GM10266 (cell line): Measurements from ENCODE around the gene FARP1.

Source experiments
- DNase-seq: peaks from one replicate; pipeline ENCODE4 v3.0.0; 2012; ENCODE audit errors: extremely low spot score
- CTCF ChIP-seq: IDR thresholded peaks from 2 replicates; pipeline ENCODE4 v1.5.1; 2012; ENCODE audit warnings: mild to moderate bottlenecking, low read depth; ENCODE audit not compliant: control insufficient read depth, insufficient read depth; ENCODE audit errors: missing control alignments

The FARP1 gene

GRCh38 chr13:98103531-98103930 is 39.4 kb upstream of the FARP1 start:
- no peak for DNase-seq
- no peak for TF ChIP-seq CTCF

- TF ChIP-seq CTCF = no peak
- no peak for DNase-seq
Observed at GRCh38 chr13:98103942-98104880, 38.7 kb upstream of the FARP1 start.

GRCh38 chr13:98105929-98106336 is 37.0 kb upstream of the FARP1 start:
- no peak for TF ChIP-seq CTCF
- no peak for DNase-seq

- no peak for TF ChIP-seq CTCF
- no peak for DNase-seq
Observed at GRCh38 chr13:98108341-98108740, 34.6 kb upstream of the FARP1 start.

GRCh38 chr13:98109226-98109853 is 33.6 kb upstream of the FARP1 start:
- no peak for TF ChIP-seq CTCF
- no peak for DNase-seq

GRCh38 chr13:98110749-98111148 is 32.1 kb upstream of the FARP1 start:
- no peak for TF ChIP-seq CTCF
- DNase-seq = no peak
